ENCODE measurements around the gene SLC25A33.

DNA sequence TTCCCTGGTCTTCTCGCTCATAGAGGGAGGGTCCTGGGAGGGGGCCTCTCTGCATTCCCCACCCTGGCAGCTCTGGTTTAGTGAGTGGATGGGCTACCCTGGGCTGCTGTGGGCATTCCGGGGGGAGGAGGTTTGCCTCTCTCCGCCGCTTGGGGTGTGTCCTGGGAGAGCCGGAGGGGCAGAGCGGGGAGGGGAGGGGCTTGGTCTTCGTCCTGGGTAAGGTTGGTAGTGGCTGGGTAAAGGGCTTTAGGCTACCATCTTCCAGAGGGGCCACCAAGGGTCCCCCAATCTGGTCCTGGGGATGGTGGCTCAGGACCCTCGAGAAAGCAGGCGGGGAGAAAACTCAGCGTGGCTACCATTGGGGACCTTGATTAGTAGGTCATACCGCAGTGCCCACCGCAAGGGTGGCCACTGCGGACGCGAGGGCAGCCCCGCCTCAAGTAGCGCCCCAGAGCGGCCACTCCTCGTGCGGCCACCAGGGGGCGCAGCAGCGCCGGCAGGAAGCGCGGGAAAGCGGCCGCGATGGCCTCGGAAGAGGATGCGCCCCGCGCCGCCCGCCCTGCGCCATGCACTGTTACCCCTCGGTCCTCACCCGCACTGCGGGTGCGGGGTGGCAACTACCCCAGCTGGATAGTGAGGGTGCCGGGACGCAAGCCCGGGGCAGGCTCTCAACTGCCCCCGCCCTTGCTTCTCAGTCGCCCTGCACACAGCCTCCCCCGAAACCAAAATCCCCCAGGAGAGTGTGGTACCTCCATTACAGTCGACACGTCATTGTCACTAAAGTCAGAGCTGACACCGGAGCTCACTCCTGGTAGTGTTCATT, 44.1 kb upstream of the SLC25A33 start:
- TF ChIP-seq, protein P1, sequence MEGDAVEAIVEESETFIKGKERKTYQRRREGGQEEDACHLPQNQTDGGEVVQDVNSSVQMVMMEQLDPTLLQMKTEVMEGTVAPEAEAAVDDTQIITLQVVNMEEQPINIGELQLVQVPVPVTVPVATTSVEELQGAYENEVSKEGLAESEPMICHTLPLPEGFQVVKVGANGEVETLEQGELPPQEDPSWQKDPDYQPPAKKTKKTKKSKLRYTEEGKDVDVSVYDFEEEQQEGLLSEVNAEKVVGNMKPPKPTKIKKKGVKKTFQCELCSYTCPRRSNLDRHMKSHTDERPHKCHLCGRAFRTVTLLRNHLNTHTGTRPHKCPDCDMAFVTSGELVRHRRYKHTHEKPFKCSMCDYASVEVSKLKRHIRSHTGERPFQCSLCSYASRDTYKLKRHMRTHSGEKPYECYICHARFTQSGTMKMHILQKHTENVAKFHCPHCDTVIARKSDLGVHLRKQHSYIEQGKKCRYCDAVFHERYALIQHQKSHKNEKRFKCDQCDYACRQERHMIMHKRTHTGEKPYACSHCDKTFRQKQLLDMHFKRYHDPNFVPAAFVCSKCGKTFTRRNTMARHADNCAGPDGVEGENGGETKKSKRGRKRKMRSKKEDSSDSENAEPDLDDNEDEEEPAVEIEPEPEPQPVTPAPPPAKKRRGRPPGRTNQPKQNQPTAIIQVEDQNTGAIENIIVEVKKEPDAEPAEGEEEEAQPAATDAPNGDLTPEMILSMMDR (IDR thresholded peaks at IDR 0.05; ENCODE audit: poor library complexity, severe bottlenecking), result peak; percentile 76
- TF ChIP-seq POLR2AphosphoS5 (IDR thresholded peaks at IDR 0.05), result no peak
- no peak for TF ChIP-seq TAF1 (IDR thresholded peaks at IDR 0.05; ENCODE audit: low read depth)
- TF ChIP-seq, protein P2, sequence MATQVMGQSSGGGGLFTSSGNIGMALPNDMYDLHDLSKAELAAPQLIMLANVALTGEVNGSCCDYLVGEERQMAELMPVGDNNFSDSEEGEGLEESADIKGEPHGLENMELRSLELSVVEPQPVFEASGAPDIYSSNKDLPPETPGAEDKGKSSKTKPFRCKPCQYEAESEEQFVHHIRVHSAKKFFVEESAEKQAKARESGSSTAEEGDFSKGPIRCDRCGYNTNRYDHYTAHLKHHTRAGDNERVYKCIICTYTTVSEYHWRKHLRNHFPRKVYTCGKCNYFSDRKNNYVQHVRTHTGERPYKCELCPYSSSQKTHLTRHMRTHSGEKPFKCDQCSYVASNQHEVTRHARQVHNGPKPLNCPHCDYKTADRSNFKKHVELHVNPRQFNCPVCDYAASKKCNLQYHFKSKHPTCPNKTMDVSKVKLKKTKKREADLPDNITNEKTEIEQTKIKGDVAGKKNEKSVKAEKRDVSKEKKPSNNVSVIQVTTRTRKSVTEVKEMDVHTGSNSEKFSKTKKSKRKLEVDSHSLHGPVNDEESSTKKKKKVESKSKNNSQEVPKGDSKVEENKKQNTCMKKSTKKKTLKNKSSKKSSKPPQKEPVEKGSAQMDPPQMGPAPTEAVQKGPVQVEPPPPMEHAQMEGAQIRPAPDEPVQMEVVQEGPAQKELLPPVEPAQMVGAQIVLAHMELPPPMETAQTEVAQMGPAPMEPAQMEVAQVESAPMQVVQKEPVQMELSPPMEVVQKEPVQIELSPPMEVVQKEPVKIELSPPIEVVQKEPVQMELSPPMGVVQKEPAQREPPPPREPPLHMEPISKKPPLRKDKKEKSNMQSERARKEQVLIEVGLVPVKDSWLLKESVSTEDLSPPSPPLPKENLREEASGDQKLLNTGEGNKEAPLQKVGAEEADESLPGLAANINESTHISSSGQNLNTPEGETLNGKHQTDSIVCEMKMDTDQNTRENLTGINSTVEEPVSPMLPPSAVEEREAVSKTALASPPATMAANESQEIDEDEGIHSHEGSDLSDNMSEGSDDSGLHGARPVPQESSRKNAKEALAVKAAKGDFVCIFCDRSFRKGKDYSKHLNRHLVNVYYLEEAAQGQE (IDR thresholded peaks at IDR 0.05; ENCODE audit: borderline replicate concordance), result no peak
- TF ChIP-seq EP300 (conservative IDR thresholded peaks at IDR 0.05; ENCODE audit: poor library complexity, severe bottlenecking), result no peak
- no peak for TF ChIP-seq EZH2 (IDR thresholded peaks at IDR 0.05; ENCODE audit: borderline replicate concordance, insufficient read depth, low read length, poor library complexity, severe bottlenecking)
- peak; percentile 65 for TF ChIP-seq RAD21 (conservative IDR thresholded peaks at IDR 0.05)

Measured in neural cell (in vitro differentiated cells).